ENCODE results near the gene KRT1. TPM values are rescaled to one million over a fixed set of nuclear protein-coding genes. Genes with fewer than 3 reads are reported as not detected.

The KRT1 gene
- total RNA-seq (not detected in 2 replicates), polyA plus RNA-seq (not detected in 2 replicates), polyA minus RNA-seq (ENCODE audit: low replicate concordance) (not detected in 2 replicates)
- polyA plus RNA-seq (2012) = not detected in 2 replicates

- H3K27ac ChIP-seq (ENCODE audit: insufficient read depth, low read length) = no peak within 1 kb of the TSS
- H3K9ac ChIP-seq (ENCODE audit: insufficient read depth, low read length) = no peak within 1 kb of the TSS
- H3K4me3 ChIP-seq (replicated peaks in 1 of 4; ENCODE audit: control extremely low read depth in 1 of 4, insufficient read depth in 1 of 4, low read depth in 3 of 4, low read length in 4 of 4) = no peak within 1 kb of the TSS
- H3K36me3 ChIP-seq (ENCODE audit: control insufficient read depth, insufficient read depth, low read length) = no peaks in the 10 kb centered on the region
- DNase-seq (ENCODE audit: low read depth in 2 of 2) = no peak
- H3K79me2 ChIP-seq (ENCODE audit: control insufficient read depth, insufficient read depth, low read length) = no peaks in the 10 kb centered on the region
- H4K20me1 ChIP-seq (ENCODE audit: control insufficient read depth, extremely low read depth, insufficient read depth, low read length) = no peaks in the 10 kb centered on the region
- no peak within 1 kb of the TSS for H3K4me2 ChIP-seq (ENCODE audit: extremely low read depth, insufficient read depth, low read length)
- H3K9me3 ChIP-seq (ENCODE audit: control insufficient read depth, insufficient read depth, low read depth, low read length) = no peaks in the 10 kb centered on the region
- TF ChIP-seq EZH2 (IDR thresholded peaks at IDR 0.05; ENCODE audit: low read length, missing control alignments) (no peak), CTCF (conservative IDR thresholded peaks at IDR 0.05 in 1 of 2, IDR thresholded peaks at IDR 0.05 in 1 of 2; ENCODE audit: low read depth in 1 of 2, low read length in 2 of 2) (no peak)
- no peaks in the 10 kb centered on the region for H3K4me1 ChIP-seq (ENCODE audit: control insufficient read depth, extremely low read depth, insufficient read depth, low read length)
- no peak within 1 kb of the TSS for H2AFZ ChIP-seq (ENCODE audit: low read length)
- no peaks in the 10 kb centered on the region for H3K27me3 ChIP-seq (ENCODE audit: control insufficient read depth, insufficient read depth, low read length)
Measured at GRCh38 chr12:52680363-52680762, at the start of gene KRT1. TSS of gene KRT1 (minus strand) at chr12:52680407. CDS start at chr12:52680348, 59 bp downstream.

- H3K4me3 ChIP-seq (replicated peaks in 1 of 4; ENCODE audit: control extremely low read depth in 1 of 4, insufficient read depth in 1 of 4, low read depth in 3 of 4, low read length in 4 of 4) = no peak overlapping the region
- no peak overlapping the region for H2AFZ ChIP-seq (ENCODE audit: low read length)
- no peak for DNase-seq (ENCODE audit: low read depth in 2 of 2)
- H3K9ac ChIP-seq (ENCODE audit: insufficient read depth, low read length) = no peak overlapping the region
- no peak overlapping the region for H3K27ac ChIP-seq (ENCODE audit: insufficient read depth, low read length)
- no peak overlapping the region for H3K4me2 ChIP-seq (ENCODE audit: extremely low read depth, insufficient read depth, low read length)
- H4K20me1 ChIP-seq (ENCODE audit: control insufficient read depth, extremely low read depth, insufficient read depth, low read length) = no peaks in the 10 kb centered on the region
- no peaks in the 10 kb centered on the region for H3K4me1 ChIP-seq (ENCODE audit: control insufficient read depth, extremely low read depth, insufficient read depth, low read length)
- TF ChIP-seq EZH2 (IDR thresholded peaks at IDR 0.05; ENCODE audit: low read length, missing control alignments) (no peak), CTCF (conservative IDR thresholded peaks at IDR 0.05 in 1 of 2, IDR thresholded peaks at IDR 0.05 in 1 of 2; ENCODE audit: low read depth in 1 of 2, low read length in 2 of 2) (no peak)
- H3K27me3 ChIP-seq (ENCODE audit: control insufficient read depth, insufficient read depth, low read length) = no peaks in the 10 kb centered on the region
- H3K9me3 ChIP-seq (ENCODE audit: control insufficient read depth, insufficient read depth, low read depth, low read length) = no peaks in the 10 kb centered on the region
- no peaks in the 10 kb centered on the region for H3K36me3 ChIP-seq (ENCODE audit: control insufficient read depth, insufficient read depth, low read length)
- H3K79me2 ChIP-seq (ENCODE audit: control insufficient read depth, insufficient read depth, low read length) = no peaks in the 10 kb centered on the region
Measured at GRCh38 chr12:52729147-52729546, 48.9 kb upstream of the KRT1 start.

GRCh38 chr12:52728374-52728773 is 48.2 kb upstream of the KRT1 start:
- Histone ChIP-seq H3K27ac (ENCODE audit: insufficient read depth, low read length) (no peak overlapping the region), H3K27me3 (ENCODE audit: control insufficient read depth, insufficient read depth, low read length) (no peaks in the 10 kb centered on the region), H3K4me2 (ENCODE audit: extremely low read depth, insufficient read depth, low read length) (no peak overlapping the region), H3K4me3 (replicated peaks in 1 of 4; ENCODE audit: control extremely low read depth in 1 of 4, insufficient read depth in 1 of 4, low read depth in 3 of 4, low read length in 4 of 4) (no peak overlapping the region), H3K4me1 (ENCODE audit: control insufficient read depth, extremely low read depth, insufficient read depth, low read length) (no peaks in the 10 kb centered on the region), H2AFZ (ENCODE audit: low read length) (no peak overlapping the region), H3K36me3 (ENCODE audit: control insufficient read depth, insufficient read depth, low read length) (no peaks in the 10 kb centered on the region), H4K20me1 (ENCODE audit: control insufficient read depth, extremely low read depth, insufficient read depth, low read length) (no peaks in the 10 kb centered on the region), H3K9me3 (ENCODE audit: control insufficient read depth, insufficient read depth, low read depth, low read length) (no peaks in the 10 kb centered on the region), H3K9ac (ENCODE audit: insufficient read depth, low read length) (no peak overlapping the region), H3K79me2 (ENCODE audit: control insufficient read depth, insufficient read depth, low read length) (no peaks in the 10 kb centered on the region)
- TF ChIP-seq EZH2 (IDR thresholded peaks at IDR 0.05; ENCODE audit: low read length, missing control alignments) (no peak), CTCF (conservative IDR thresholded peaks at IDR 0.05 in 1 of 2, IDR thresholded peaks at IDR 0.05 in 1 of 2; ENCODE audit: low read depth in 1 of 2, low read length in 2 of 2) (no peak)
- no peak for DNase-seq (ENCODE audit: low read depth in 2 of 2)

Measured in fibroblast of lung (primary cell).